GM10847 (cell line): ENCODE data around the gene SLIT1.

Source experiments
- POLR2A ChIP-seq: IDR thresholded peaks from 2 replicates; pipeline ENCODE4 v1.6.1; 2011; ENCODE audit not compliant: insufficient read length; ENCODE audit errors: extremely low read depth

SLIT1 gene

DNA sequence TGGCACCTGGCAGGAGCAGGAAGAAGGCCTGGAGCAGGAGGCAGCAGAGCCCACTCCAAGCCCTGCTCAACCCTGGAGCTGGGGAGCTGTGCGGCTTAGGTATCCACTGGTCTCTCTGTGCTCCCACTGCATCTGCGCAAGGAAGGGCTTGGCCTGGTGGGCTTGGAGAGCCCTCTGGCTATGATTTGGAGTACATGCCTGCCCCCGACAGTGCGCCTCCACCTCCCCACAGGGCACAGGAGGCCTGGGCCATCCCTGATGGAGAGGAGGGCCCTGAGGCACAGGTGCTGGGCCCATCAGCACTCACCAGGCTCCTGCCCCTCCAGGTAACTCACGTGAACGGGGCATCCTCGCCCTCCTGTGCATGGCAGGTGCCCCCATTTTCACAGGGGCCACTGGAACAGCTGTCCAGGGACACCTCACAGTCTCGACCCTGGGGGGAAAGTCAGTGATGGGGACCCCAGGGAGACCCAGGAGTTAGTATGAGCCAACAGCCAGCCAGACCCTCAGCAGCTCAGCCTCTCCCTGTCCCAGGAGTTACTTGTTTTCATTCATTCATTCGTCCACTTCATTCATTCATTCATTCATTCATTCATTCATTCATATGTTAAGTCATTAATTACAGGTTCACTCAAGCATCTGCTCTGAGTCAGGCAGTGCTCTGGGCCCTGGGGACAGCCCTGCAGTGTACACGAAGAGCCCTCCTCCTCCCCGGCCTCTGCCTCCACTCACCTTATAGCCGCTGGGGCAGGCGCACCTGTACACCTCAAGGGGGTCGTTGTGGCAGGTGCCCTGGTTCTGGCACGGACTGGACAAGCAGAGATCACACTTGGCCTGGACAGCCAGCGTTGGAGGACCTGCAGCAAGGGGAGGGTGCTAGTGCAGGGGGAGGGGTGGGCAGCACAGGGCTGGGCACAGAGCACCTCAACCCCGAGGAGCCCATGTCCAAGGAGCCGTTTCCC lies 167.2 kb downstream of the SLIT1 start:
- TF ChIP-seq POLR2A, result no peak

GRCh38 chr10:97017474-97017903 lies 168.3 kb downstream of the SLIT1 start:
- TF ChIP-seq POLR2A, result no peak

DNA sequence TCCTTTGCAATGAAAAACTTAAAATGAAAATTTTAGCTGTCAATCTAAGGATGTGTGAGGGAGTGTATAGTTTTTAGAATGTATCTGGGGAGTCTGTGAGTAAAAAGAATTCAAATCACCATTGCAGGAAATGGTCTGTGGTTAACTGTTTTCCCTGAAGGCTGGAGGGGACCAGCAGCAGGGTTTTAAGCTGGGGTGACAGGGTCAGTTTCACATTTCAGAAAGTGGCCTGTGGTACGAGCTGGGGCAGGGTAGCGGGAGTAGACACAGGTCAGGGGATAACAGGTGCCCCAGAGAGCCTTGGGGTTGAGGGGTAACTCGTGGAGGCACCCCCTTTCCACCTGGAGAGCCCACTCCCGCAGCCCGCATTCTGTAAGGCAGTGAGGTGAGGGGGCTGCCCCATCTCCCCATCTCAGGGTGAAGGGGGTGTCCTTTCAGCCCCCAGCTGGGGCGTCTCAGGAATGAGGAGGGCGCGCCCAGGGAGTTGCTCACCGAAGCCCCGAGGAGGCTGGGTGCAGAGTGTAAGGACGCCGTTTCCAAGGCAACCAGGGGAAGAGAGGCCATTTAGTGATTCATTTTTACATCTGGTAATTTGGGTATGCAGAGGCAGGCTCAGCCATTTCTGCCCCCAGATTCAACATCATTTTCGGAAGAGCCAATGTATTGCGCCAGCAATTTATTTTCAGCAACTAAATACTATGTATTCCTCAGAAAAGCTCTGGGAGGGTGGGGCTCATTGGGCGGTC lies 168.9 kb downstream of the SLIT1 start:
- TF ChIP-seq POLR2A, result no peak

GRCh38 chr10:97015240-97015639 lies 170.5 kb downstream of the SLIT1 start:
- TF ChIP-seq POLR2A, result no peak

DNA sequence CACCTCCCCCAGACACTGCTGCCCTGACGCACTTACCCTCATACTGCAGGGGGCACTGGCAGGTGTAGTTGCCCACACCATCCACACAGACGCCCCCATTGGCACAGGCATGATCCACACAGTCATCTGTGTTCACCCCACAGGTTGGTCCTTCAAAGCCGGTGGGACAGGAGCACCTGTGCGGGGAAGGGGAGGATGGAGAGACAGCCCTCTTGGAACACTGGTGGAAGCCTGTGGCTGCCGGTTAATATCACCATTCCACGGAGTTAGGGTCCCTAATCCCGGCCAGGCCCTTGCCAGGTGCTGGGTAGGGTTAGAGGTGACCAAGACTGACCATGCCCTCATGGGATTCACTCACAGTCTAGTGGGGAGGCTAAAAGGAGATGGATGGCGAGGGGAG lies 171.8 kb downstream of the SLIT1 start:
- no peak for TF ChIP-seq POLR2A

DNA sequence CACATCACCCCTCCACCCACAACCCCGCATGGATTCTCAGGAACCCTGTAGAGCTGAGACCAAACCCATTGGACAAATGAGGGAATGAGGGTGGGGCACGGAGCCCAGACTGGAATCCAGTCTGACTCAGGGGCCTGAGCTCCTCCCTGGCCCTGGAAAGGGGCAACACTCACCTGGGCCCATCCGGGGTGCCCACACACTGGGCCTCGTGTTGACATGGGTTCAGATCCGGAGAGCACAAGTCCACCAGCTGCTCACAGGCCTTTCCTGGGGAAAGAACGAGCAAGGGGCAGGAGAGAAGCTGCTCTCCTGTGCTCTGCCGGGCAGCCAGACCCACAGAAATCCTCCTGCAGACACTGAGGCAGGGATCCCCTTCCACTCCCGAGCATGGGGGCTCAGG lies 172.2 kb downstream of the SLIT1 start:
- TF ChIP-seq POLR2A, result no peak

GRCh38 chr10:97012470-97012869 lies 173.3 kb downstream of the SLIT1 start:
- no peak for TF ChIP-seq POLR2A

DNA sequence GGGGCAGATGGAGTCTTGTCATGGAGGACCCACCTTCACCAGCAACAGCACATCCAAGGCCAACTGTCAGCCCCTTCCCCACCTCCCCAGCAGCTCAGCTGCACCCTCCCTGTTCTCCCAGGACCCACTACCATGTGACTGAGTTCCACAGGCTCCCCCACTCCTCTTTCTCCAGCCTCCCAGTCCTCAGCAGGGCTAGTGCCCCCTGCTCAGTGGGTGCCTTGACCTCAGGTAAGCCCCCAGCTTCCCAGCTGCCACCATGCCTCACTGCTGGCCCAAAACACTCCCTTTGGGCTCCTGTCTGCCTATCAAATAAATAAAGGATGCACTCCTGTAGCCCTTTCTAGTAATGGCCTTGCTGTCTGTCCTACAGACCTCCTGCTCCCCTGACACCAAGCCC lies 174.4 kb downstream of the SLIT1 start:
- no peak for TF ChIP-seq POLR2A

DNA sequence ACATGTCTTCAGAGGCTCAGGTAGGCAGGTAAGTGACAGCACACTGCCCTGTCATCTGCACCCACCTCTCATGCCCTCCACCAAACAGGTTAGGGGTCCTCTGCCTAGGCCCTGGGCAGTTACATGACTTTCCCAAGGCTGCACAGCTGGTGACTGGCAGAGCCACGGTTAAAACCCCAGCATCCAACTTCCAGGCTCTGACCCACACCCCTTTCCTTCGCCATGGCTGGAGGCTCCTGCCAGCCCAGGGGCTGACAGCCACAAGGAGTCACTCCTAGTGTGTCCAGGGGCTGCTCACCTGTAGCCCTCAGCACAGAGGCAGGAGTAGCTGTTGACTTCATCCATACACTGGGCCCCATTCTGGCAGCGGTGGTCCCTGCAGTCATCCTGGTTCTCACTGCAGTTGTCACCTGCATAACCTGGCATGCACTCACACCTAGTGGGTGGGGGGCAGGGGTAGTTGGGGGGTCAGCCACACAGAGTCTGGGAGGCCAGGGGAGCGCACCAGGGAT lies 175.0 kb downstream of the SLIT1 start:
- no peak for TF ChIP-seq POLR2A

- no peak for TF ChIP-seq POLR2A
Measured at GRCh38 chr10:97007417-97007816, 178.3 kb downstream of the SLIT1 start.

- TF ChIP-seq POLR2A, result no peak
Measured at GRCh38 chr10:97006364-97006763, 179.4 kb downstream of the SLIT1 start.

DNA sequence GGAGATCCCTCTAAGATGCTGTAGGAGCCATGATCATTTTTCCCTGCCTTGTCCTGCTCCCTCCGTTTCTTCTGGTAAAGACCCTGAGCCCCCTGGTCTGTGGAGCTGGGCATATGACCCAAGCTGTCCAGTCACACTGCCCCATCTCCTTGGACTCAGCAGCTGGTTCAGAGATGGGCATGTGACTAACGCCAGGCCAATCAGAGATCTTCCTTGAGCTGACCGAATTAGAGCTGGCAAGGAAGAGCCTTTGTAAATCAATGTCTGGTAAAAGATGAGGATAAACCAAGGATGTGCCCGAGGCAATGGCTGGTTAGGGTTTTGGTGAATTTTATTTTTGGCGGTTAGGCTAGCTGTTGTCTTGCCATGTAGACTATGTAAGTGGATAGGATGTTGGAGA lies 180.4 kb downstream of the SLIT1 start:
- TF ChIP-seq POLR2A, result no peak

DNA sequence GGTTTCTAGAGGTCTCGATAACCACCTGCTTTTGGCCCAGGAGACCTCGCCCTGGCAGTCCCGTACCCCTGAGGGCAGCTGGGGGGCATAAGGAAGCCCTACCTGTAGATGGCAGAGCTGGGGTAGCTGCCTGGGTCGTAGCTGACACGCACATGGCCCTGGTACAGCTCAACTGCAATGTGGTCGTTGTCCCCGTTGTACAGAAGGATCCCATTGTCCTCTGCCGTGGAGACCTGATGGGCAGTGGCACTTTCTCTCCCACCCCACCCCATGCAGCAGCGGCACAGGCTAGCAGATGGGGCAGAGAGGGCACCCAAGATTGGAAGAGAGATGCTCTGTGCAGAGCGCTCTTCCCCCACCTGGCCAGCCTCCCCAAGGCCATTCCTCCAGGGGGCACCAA lies 181.2 kb downstream of the SLIT1 start:
- TF ChIP-seq POLR2A, result no peak

GRCh38 chr10:97003804-97004201 lies 182.0 kb downstream of the SLIT1 start:
- no peak for TF ChIP-seq POLR2A

GRCh38 chr10:97003151-97003803 lies 182.5 kb downstream of the SLIT1 start:
- TF ChIP-seq POLR2A, result no peak
